ENCODE results near the gene CARMIL1.

GRCh38 chr6:25428758-25429317 is 149.7 kb downstream of the CARMIL1 start:
- TF ChIP-seq, protein P1, sequence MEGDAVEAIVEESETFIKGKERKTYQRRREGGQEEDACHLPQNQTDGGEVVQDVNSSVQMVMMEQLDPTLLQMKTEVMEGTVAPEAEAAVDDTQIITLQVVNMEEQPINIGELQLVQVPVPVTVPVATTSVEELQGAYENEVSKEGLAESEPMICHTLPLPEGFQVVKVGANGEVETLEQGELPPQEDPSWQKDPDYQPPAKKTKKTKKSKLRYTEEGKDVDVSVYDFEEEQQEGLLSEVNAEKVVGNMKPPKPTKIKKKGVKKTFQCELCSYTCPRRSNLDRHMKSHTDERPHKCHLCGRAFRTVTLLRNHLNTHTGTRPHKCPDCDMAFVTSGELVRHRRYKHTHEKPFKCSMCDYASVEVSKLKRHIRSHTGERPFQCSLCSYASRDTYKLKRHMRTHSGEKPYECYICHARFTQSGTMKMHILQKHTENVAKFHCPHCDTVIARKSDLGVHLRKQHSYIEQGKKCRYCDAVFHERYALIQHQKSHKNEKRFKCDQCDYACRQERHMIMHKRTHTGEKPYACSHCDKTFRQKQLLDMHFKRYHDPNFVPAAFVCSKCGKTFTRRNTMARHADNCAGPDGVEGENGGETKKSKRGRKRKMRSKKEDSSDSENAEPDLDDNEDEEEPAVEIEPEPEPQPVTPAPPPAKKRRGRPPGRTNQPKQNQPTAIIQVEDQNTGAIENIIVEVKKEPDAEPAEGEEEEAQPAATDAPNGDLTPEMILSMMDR (IDR thresholded peaks at IDR 0.05; ENCODE audit: control extremely low read depth in 1 of 3, insufficient read depth in 1 of 3, low read depth in 1 of 3, low read length in 3 of 3) = no peak
- no peak for TF ChIP-seq POLR2A (IDR thresholded peaks at IDR 0.05; ENCODE audit: control extremely low read depth in 1 of 2, low read depth in 2 of 2, low read length in 2 of 2)

Data from H1 (cell line).